OCI-LY7 (cell line): ENCODE results near the gene RBBP8. TPM values are rescaled to one million over a fixed set of nuclear protein-coding genes. Genes with fewer than 3 reads are reported as not detected.

Experiments used
- BruUV-seq: library from RNA; stranded (reverse); fragments of 400-500 nt; replicated peaks from 2 replicates; lab custom pipeline; 2021; lab: Mats Ljungman, UMichigan
- CTCF ChIA-PET: fragments of 300-600 bp; sonication (Branson Sonifier 250); formaldehyde crosslinking; loops from one replicate; lab custom pipeline; 2022; ENCODE audit warnings: antibody characterized with exemption; ENCODE audit not compliant: unreplicated experiment; lab: Charles Lee
- POLR2A ChIA-PET: fragments of 300-600 bp; sonication (Branson Sonifier 250); formaldehyde crosslinking; loops from one replicate; lab custom pipeline; 2022; ENCODE audit warnings: antibody characterized with exemption; lab: Charles Lee
- DNase-seq: peaks from one replicate; pipeline ENCODE4 v3.0.0-alpha.2; 2015; ENCODE audit warnings: low spot score
- H2AFZ ChIP-seq: fragments of 200-600 bp; sonication (generic), shearing (Covaris generic); 2 replicates; pipeline ENCODE4 v1.6.1; 2014; ENCODE audit warnings: mild to moderate bottlenecking, antibody characterized with exemption, low read length, moderate library complexity
- H3K27ac ChIP-seq: fragments of 200-600 bp; sonication (generic); 2 replicates; pipeline ENCODE4 v1.5.1; 2014; ENCODE audit warnings: mixed run types, low read depth, mild to moderate bottlenecking, moderate library complexity, low read length, inconsistent platforms; ENCODE audit not compliant: poor library complexity, severe bottlenecking
- H3K36me3 ChIP-seq: fragments of 200-600 bp; sonication (generic); 2 replicates; pipeline ENCODE4 v1.6.1; 2014; ENCODE audit warnings: mild to moderate bottlenecking, antibody characterized with exemption, low read length, moderate library complexity, mixed read lengths; ENCODE audit not compliant: insufficient read depth
- H3K4me1 ChIP-seq: fragments of 200-600 bp; sonication (generic); 2 replicates; pipeline ENCODE4 v1.5.1; 2014; ENCODE audit warnings: mild to moderate bottlenecking, low read length; ENCODE audit not compliant: insufficient read depth, poor library complexity, severe bottlenecking
- H3K4me2 ChIP-seq: fragments of 200-600 bp; sonication (generic); 2 replicates; pipeline ENCODE4 v1.6.1; 2014; ENCODE audit warnings: mild to moderate bottlenecking, low read length
- H3K4me3 ChIP-seq: fragments of 200-600 bp; sonication (generic); 2 replicates; pipeline ENCODE4 v1.5.1; 2014; ENCODE audit warnings: mild to moderate bottlenecking, low read depth, low read length; ENCODE audit not compliant: poor library complexity, severe bottlenecking
- H3K79me2 ChIP-seq: fragments of 200-600 bp; sonication (generic); 2 replicates; pipeline ENCODE4 v1.6.1; 2016; ENCODE audit warnings: low read depth, mild to moderate bottlenecking, low read length, moderate library complexity, mixed read lengths; ENCODE audit not compliant: insufficient read depth
- H3K9me2 ChIP-seq: fragments of 200-600 bp; sonication (generic); 2 replicates; pipeline ENCODE4 v1.6.1; 2016; ENCODE audit warnings: mild to moderate bottlenecking, low read length, mixed read lengths; ENCODE audit not compliant: insufficient read depth
- H3K9me3 ChIP-seq: fragments of 200-600 bp; sonication (generic); 2 replicates; pipeline ENCODE4 v1.6.1; 2014; ENCODE audit warnings: mild to moderate bottlenecking, mixed run types, low read length, mixed read lengths
- H4K20me1 ChIP-seq: fragments of 200-600 bp; sonication (generic); 2 replicates; pipeline ENCODE4 v1.6.1; 2014; ENCODE audit warnings: mild to moderate bottlenecking, antibody characterized with exemption, low read length, moderate library complexity, mixed read lengths; ENCODE audit not compliant: insufficient read depth
- CTCF ChIP-seq: fragments of 200-600 bp; sonication (generic); conservative IDR thresholded peaks from 2 replicates; pipeline ENCODE4 v1.5.1; 2014; ENCODE audit warnings: mild to moderate bottlenecking, antibody characterized with exemption, low read length, moderate library complexity, mixed read lengths
- EZH2phosphoT487 ChIP-seq: fragments of 200-600 bp; sonication (generic); IDR thresholded peaks from 2 replicates; pipeline ENCODE4 v1.6.1; 2018; ENCODE audit warnings: low read depth, borderline replicate concordance, mild to moderate bottlenecking, mixed run types, antibody characterized with exemption, low read length, moderate library complexity, mixed read lengths
- intact Hi-C: fragments of 100-400 bp; cut with micrococcal nuclease; formaldehyde crosslinking; loops from one replicate; pipeline ENCODE4 v1.10.0; 2022; ENCODE audit not compliant: unreplicated experiment
- total RNA-seq, 2 experiments: library from RNA; depleted of rRNA in 1 of 2; stranded (reverse); fragments of >200 nt in 1 of 2; shearing (Covaris generic) in 1 of 2; gene quantifications; 2 replicates each; pipeline ENCODE4 v1.2.3, GENCODE V29; 2014 to 2022

The RBBP8 gene
- total RNA-seq, 2 experiments from 2014 or later = 51.0 to 86.0 TPM

- Histone ChIP-seq H3K27ac (no peak overlapping the region), H3K4me2 (no peak overlapping the region), H3K36me3 (no peaks in the 10 kb centered on the region), H3K9me3 (no peaks in the 10 kb centered on the region), H2AFZ (no peak overlapping the region), H3K4me1 (no peaks in the 10 kb centered on the region), H4K20me1 (no peaks in the 10 kb centered on the region), H3K9me2 (no peaks in the 10 kb centered on the region), H3K4me3 (no peak overlapping the region), H3K79me2 (no peaks in the 10 kb centered on the region)
- intact Hi-C loops = no loop called here
- ChIA-PET CTCF (no interaction called here), POLR2A (interaction anchor here (0.7 to 1.9 kb wide), 4 partner anchors 10 to 470 kb away, joined by 3 to 6 read pairs (median 3); partner anchors contain the start of gene RBBP8)
- TF ChIP-seq CTCF (no peak), EZH2phosphoT487 (no peak)
- no peak for DNase-seq
- BruUV-seq = no TSS peak
These were observed 18.5 kb upstream of the RBBP8 start for GRCh38 chr18:22914633-22915032.

- DNase-seq = no peak
- no TSS peak for BruUV-seq
- intact Hi-C loops = no loop called here
- H4K20me1 ChIP-seq = no peaks in the 10 kb centered on the region
- H3K9me2 ChIP-seq = no peaks in the 10 kb centered on the region
- TF ChIP-seq CTCF (no peak), EZH2phosphoT487 (no peak)
- H3K9me3 ChIP-seq = no peaks in the 10 kb centered on the region
- CTCF ChIA-PET = no interaction called here
- H3K27ac ChIP-seq = no peak overlapping the region
- no peaks in the 10 kb centered on the region for H3K36me3 ChIP-seq
- H2AFZ ChIP-seq = no peak overlapping the region
- no peak overlapping the region for H3K4me3 ChIP-seq
- POLR2A ChIA-PET = interaction anchor here (0.7 to 1.7 kb wide), 2 partner anchors 13 to 438 kb away, joined by 3 read pairs; no protein-coding TSS in a partner anchor
- no peaks in the 10 kb centered on the region for H3K79me2 ChIP-seq
- no peaks in the 10 kb centered on the region for H3K4me1 ChIP-seq
- H3K4me2 ChIP-seq = no peak overlapping the region
These were observed 17.8 kb upstream of the RBBP8 start for GRCh38 chr18:22915337-22915736.

DNA sequence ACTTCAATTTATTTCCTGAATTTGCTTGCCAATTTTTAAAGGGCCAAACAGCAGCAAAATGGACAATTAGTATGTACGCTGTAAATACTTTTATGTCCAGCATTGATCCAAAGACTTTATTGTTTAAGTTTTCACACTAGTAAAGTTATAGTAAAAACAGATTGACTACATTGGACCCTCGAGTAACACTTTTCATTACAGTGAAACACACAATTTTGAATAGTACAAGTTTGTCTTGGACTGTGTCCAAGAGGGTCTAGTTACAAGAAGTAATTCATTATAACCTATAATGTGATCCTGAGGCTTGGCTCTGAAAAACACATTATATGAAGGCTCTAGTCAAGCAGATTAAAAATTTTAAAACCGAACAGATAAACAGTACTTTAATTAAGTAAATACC is 11.4 kb upstream of the RBBP8 start:
- Histone ChIP-seq H3K27ac (no peak overlapping the region), H3K4me2 (no peak overlapping the region), H2AFZ (no peak overlapping the region), H3K4me1 (no peaks in the 10 kb centered on the region), H3K36me3 (no peaks in the 10 kb centered on the region), H3K4me3 (no peak overlapping the region), H3K9me2 (no peaks in the 10 kb centered on the region), H3K79me2 (no peaks in the 10 kb centered on the region), H4K20me1 (no peaks in the 10 kb centered on the region), H3K9me3 (no peaks in the 10 kb centered on the region)
- no peak for DNase-seq
- intact Hi-C loops = no loop called here
- TF ChIP-seq EZH2phosphoT487 = no peak
- TF ChIP-seq CTCF = no peak
- ChIA-PET CTCF (no interaction called here), POLR2A (no interaction called here)
- BruUV-seq = no TSS peak
